ENCODE results near the gene CADM1.

Gene CADM1

DNA sequence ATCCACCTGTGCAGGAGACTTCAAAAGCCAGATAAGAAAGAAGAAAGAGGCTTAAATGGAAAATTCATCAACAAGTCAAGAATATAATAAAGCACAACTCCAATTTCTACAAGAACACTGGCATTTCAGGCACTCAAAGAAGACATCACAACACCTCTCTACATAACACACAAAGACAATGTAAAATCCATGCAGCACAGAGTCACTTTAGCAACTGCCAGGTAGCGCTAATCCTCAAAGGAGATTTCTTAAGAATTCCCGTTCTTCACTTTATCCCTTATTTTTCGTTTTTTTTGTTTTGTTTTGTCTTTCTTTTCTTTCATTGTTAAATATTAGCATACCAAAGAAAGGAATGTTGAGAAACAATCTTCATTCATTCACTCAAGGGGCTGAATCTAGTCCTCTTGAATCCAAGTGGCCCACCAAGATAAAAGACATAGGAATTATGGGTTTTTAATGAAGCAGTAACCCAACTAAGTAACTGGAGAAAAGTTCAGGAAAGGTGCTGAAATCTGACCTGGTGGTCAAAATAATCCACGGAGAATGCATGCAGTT, 95.0 kb downstream of the CADM1 start:
- Histone ChIP-seq H3K4me1 (ENCODE audit: control insufficient read depth, insufficient read depth, low read length) (peaks cover 18% of the 10 kb centered on the region), H3K27me3 (ENCODE audit: control insufficient read depth, insufficient read depth, low read length) (no peaks in the 10 kb centered on the region), H3K9me3 (ENCODE audit: control insufficient read depth, insufficient read depth, low read length) (no peaks in the 10 kb centered on the region), H3K9ac (ENCODE audit: low read depth, low read length) (no peak overlapping the region), H3K4me3 (ENCODE audit: low read depth, low read length) (no peak overlapping the region), H3K36me3 (ENCODE audit: control insufficient read depth, insufficient read depth, low read length) (no peaks in the 10 kb centered on the region)

DNA sequence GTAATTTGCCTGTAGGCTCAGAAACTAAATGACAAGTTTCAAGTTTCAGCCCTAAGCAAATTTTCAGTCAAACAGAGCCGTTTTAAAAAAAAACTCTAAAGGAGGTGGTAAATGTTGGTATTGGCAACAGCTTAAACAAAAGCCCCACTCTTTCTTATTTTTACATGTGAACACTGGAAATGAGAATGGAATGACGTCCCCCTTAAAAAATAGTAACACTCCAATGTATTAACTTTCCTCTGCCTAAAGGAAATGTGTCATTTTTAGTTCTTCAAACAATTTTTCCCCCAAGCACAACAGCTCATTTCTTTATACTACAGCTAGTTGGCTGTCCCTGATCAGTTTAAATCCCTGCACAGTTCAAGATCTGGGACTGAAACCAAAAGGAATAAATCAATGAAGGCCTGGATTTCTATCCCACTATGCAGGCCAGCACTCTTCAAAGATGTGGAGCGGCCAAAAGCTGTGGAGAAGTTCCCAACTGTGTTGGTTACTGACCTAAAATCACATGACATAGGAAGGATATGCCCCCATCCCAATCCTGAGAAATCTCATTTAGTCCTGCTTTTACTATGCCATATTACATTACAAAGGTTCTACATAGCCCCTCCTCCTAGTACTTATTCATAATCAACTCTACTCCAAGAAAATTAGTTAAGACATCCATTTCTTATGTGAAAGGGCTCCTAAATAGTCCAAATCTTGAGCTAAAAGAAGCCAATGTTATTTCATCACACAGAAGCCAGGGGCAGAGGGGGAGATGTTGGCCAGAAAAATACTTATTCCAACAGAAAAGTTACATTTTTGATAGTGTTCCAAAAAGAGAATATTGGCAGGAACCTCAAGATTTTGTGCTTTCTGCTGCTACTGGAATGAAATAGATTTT, 95.9 kb downstream of the CADM1 start:
- Histone ChIP-seq H3K9me3 (ENCODE audit: control insufficient read depth, insufficient read depth, low read length) (no peaks in the 10 kb centered on the region), H3K36me3 (ENCODE audit: control insufficient read depth, insufficient read depth, low read length) (no peaks in the 10 kb centered on the region), H3K9ac (ENCODE audit: low read depth, low read length) (no peak overlapping the region), H3K27me3 (ENCODE audit: control insufficient read depth, insufficient read depth, low read length) (no peaks in the 10 kb centered on the region), H3K4me1 (ENCODE audit: control insufficient read depth, insufficient read depth, low read length) (peaks cover 18% of the 10 kb centered on the region), H3K4me3 (ENCODE audit: low read depth, low read length) (no peak overlapping the region)

DNA sequence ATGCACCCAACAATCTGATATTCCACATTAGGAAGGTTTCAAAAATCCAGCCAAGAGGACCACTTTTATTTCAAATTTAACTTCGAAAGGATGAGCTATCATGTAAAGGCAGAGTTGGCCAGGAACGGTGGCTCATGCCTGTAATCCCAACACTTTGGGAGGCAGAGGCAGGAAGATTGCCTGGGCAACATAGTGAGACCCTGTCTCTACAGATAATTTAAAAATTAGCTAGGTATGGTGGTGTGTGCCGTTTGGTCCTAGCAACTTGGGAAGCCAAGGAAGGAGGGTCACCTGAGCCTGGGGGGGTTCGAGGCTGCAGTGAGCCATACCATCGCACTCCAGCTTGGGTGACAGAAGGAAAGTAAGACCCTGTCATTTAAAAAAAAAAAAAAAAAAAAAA, 96.7 kb downstream of the CADM1 start:
- Histone ChIP-seq H3K9ac (ENCODE audit: low read depth, low read length) (no peak overlapping the region), H3K4me3 (ENCODE audit: low read depth, low read length) (no peak overlapping the region), H3K27me3 (ENCODE audit: control insufficient read depth, insufficient read depth, low read length) (no peaks in the 10 kb centered on the region), H3K9me3 (ENCODE audit: control insufficient read depth, insufficient read depth, low read length) (no peaks in the 10 kb centered on the region), H3K36me3 (ENCODE audit: control insufficient read depth, insufficient read depth, low read length) (no peaks in the 10 kb centered on the region), H3K4me1 (ENCODE audit: control insufficient read depth, insufficient read depth, low read length) (peaks cover 18% of the 10 kb centered on the region)

DNA sequence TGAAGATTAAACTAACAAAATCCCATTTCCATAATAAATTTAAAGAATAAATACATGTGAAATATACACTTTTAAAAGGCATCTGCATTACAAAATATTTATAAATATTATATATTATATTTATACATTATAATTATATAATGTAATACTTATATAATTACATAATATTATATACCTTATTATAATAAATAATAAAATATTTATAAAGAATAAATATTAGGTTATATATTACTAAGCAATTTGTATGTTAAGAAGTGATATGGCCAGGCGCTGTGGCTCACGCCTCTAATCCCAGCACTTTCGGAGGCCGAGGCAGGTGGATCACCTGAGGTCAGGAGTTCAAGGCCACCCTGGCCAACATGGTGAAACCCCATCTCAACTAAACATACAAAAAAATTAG, 97.8 kb downstream of the CADM1 start:
- no peak overlapping the region for H3K9ac ChIP-seq (ENCODE audit: low read depth, low read length)
- H3K4me3 ChIP-seq (ENCODE audit: low read depth, low read length): no peak overlapping the region
- H3K27me3 ChIP-seq (ENCODE audit: control insufficient read depth, insufficient read depth, low read length): no peaks in the 10 kb centered on the region
- H3K4me1 ChIP-seq (ENCODE audit: control insufficient read depth, insufficient read depth, low read length): peaks cover 18% of the 10 kb centered on the region
- H3K36me3 ChIP-seq (ENCODE audit: control insufficient read depth, insufficient read depth, low read length): no peaks in the 10 kb centered on the region
- H3K9me3 ChIP-seq (ENCODE audit: control insufficient read depth, insufficient read depth, low read length): no peaks in the 10 kb centered on the region

DNA sequence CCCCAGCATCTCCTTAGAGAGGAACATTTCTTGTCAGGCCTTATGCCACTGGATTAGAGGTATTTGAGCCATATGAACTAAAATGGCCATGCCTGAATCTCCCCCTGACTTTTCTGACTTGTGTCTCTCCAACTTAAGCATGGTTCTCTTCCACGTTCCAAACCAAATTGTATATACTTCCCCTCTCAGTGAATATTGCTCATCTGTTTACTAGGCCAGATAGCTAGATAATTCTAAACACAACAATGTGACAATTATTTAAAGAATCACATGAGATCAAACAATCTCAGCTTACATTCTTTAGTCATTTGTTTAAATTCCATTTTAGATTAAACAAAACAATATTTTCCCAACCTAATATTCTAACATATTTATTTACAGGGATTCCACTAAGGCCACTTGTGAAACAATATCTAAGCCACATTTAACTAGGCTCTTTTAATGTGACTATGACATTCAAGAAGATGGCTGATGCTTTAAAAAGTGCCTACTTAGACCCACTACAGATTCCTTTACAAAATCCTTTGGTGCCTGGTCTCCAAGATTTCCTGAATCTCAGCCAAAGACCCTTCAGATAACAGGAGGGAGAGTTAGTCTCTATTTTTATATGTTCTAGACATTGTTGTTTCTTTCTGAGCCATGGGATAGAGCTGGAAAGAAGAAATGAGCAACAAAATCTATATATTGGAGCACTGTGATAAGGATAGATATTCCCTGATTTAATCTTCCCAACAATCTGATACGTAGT, 105.7 kb downstream of the CADM1 start:
- Histone ChIP-seq H3K36me3 (ENCODE audit: control insufficient read depth, insufficient read depth, low read length) (no peaks in the 10 kb centered on the region), H3K4me1 (ENCODE audit: control insufficient read depth, insufficient read depth, low read length) (no peaks in the 10 kb centered on the region), H3K9ac (ENCODE audit: low read depth, low read length) (no peak overlapping the region), H3K4me3 (ENCODE audit: low read depth, low read length) (no peak overlapping the region), H3K9me3 (ENCODE audit: control insufficient read depth, insufficient read depth, low read length) (no peaks in the 10 kb centered on the region), H3K27me3 (ENCODE audit: control insufficient read depth, insufficient read depth, low read length) (peaks cover 44% of the 10 kb centered on the region)

DNA sequence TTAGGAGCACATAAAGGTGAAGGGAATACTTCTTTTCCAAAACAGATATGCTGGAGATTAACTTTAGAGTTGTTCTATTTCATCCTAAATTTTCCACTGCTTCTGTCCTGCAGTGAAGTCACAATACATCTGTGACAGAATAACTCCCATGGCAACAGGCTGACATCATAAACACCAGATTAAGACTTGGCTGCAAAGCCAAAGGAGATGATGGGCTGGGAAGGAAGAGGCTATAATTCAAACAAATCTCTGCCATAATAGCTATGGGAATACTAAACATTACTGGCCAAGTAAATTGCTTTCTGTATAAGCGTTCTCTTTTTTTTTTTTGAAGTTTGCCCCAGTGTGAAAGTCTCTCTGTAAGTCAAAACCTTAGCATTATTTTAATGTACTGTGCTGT, 107.7 kb downstream of the CADM1 start:
- no peaks in the 10 kb centered on the region for H3K36me3 ChIP-seq (ENCODE audit: control insufficient read depth, insufficient read depth, low read length)
- peaks cover 64% of the 10 kb centered on the region for H3K27me3 ChIP-seq (ENCODE audit: control insufficient read depth, insufficient read depth, low read length)
- no peaks in the 10 kb centered on the region for H3K9me3 ChIP-seq (ENCODE audit: control insufficient read depth, insufficient read depth, low read length)
- H3K4me3 ChIP-seq (ENCODE audit: low read depth, low read length): no peak overlapping the region
- no peak overlapping the region for H3K9ac ChIP-seq (ENCODE audit: low read depth, low read length)
- H3K4me1 ChIP-seq (ENCODE audit: control insufficient read depth, insufficient read depth, low read length): peaks cover 5% of the 10 kb centered on the region

DNA sequence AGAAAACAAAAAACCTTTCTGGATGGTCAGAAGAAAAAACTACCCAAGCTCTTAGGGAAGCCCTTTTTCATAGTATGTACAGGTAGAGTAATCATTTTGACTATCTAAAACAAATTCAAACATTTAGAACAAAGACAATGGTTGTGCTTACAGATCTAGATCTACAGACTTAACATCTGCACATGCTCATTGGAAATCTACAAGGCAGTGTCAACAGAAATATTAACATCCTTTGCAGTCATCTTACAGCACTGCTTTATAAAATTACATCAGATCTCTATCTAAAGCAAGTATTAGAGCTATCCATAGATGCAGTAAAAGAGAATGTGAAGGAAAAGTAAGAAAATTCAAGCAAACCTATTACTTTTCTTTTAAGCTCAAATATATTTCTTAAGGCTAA, 110.3 kb downstream of the CADM1 start:
- Histone ChIP-seq H3K36me3 (ENCODE audit: control insufficient read depth, insufficient read depth, low read length) (no peaks in the 10 kb centered on the region), H3K4me1 (ENCODE audit: control insufficient read depth, insufficient read depth, low read length) (peaks cover 18% of the 10 kb centered on the region), H3K9me3 (ENCODE audit: control insufficient read depth, insufficient read depth, low read length) (no peaks in the 10 kb centered on the region), H3K27me3 (ENCODE audit: control insufficient read depth, insufficient read depth, low read length) (peaks cover 83% of the 10 kb centered on the region), H3K9ac (ENCODE audit: low read depth, low read length) (no peak overlapping the region), H3K4me3 (ENCODE audit: low read depth, low read length) (no peak overlapping the region)

DNA sequence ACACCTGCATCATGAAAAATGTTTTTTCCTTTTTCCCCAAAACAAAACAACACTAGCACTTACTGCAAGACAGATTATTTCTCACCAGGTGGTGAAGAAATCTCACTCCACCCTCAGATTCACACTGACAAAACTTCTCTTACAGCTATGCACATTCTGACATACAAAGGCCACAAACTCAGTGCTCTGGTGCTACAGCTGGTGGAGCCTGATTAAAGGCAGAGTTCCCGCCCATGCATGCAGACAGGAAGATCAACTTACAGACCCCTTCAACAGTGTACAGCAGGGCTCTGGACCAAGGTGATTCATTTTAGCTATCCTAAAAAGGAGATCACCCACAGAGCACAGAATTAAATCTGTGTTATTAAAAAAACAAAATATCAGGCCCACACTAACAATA, 112.6 kb downstream of the CADM1 start:
- Histone ChIP-seq H3K27me3 (ENCODE audit: control insufficient read depth, insufficient read depth, low read length) (peaks cover 93% of the 10 kb centered on the region), H3K4me1 (ENCODE audit: control insufficient read depth, insufficient read depth, low read length) (peaks cover 18% of the 10 kb centered on the region), H3K4me3 (ENCODE audit: low read depth, low read length) (no peak overlapping the region), H3K36me3 (ENCODE audit: control insufficient read depth, insufficient read depth, low read length) (no peaks in the 10 kb centered on the region), H3K9me3 (ENCODE audit: control insufficient read depth, insufficient read depth, low read length) (no peaks in the 10 kb centered on the region), H3K9ac (ENCODE audit: low read depth, low read length) (no peak overlapping the region)

DNA sequence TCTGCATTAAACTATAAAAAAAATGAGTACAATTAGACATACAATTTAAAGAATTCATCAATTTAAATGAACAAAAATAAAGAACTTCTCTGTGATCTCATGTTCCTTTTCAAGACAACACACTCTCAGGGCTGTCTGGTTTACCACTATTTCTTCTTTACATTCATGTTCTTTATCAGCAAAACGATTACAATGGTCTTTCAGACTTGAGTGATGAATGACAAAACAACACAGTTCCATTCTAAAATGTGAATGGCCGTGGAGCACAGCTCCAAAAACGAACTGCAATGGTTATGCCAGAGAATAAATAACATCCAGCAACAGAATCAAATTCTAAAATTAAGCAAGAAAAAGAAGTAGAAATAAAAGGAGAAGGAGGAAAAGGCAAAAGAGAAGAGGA, 113.1 kb downstream of the CADM1 start:
- no peaks in the 10 kb centered on the region for H3K9me3 ChIP-seq (ENCODE audit: control insufficient read depth, insufficient read depth, low read length)
- no peak overlapping the region for H3K4me3 ChIP-seq (ENCODE audit: low read depth, low read length)

DNA sequence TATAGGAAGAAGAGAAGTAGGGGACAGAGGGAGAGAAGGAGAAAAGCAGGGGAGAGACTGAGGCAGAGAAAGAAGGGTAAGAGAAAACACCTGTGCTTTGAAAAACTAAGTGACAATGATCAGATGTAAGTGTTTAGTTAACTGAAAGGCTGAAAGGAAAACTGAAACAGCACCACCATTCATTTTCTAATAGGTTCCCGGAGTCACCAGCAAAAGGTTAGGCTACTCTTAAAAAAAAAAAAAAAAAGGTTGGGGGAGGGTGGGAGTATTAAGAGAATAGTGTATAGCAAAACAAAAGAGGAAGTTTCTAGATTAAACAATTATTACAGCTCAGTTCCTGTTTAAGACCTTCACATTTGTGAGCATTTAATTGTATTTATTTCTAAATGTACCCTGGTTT, 113.8 kb downstream of the CADM1 start:
- Histone ChIP-seq H3K9ac (ENCODE audit: low read depth, low read length) (no peak overlapping the region), H3K9me3 (ENCODE audit: control insufficient read depth, insufficient read depth, low read length) (no peaks in the 10 kb centered on the region), H3K27me3 (ENCODE audit: control insufficient read depth, insufficient read depth, low read length) (peaks cover 97% of the 10 kb centered on the region), H3K4me3 (ENCODE audit: low read depth, low read length) (no peak overlapping the region), H3K4me1 (ENCODE audit: control insufficient read depth, insufficient read depth, low read length) (peaks cover 18% of the 10 kb centered on the region), H3K36me3 (ENCODE audit: control insufficient read depth, insufficient read depth, low read length) (no peaks in the 10 kb centered on the region)

More for the DNA sequence above, 113.1 kb downstream of the CADM1 start:
- Histone ChIP-seq H3K9ac (ENCODE audit: low read depth, low read length) (no peak overlapping the region), H3K4me1 (ENCODE audit: control insufficient read depth, insufficient read depth, low read length) (peaks cover 18% of the 10 kb centered on the region), H3K36me3 (ENCODE audit: control insufficient read depth, insufficient read depth, low read length) (no peaks in the 10 kb centered on the region), H3K27me3 (ENCODE audit: control insufficient read depth, insufficient read depth, low read length) (peaks cover 95% of the 10 kb centered on the region)

DNA sequence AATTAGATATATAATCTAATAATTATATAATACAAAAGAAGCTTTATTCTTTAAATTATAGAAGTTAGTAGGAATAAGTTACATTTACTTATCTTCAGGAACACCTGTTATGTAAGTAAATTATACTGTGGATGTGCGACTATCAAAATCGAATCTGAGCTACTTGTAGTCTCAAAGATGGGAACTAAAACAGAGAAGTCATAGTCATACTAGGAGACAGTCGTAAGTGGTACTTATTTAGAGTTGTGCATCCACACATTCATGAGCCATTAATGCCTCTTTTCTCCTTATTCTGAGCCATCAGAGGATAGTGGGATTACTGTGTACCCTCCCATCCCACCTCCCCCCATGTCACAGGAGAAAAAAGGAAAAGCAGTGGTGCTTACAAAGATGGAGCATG, 114.4 kb downstream of the CADM1 start:
- Histone ChIP-seq H3K36me3 (ENCODE audit: control insufficient read depth, insufficient read depth, low read length) (no peaks in the 10 kb centered on the region), H3K9me3 (ENCODE audit: control insufficient read depth, insufficient read depth, low read length) (no peaks in the 10 kb centered on the region), H3K4me1 (ENCODE audit: control insufficient read depth, insufficient read depth, low read length) (peaks cover 18% of the 10 kb centered on the region), H3K27me3 (ENCODE audit: control insufficient read depth, insufficient read depth, low read length) (peaks cover 97% of the 10 kb centered on the region), H3K9ac (ENCODE audit: low read depth, low read length) (no peak overlapping the region), H3K4me3 (ENCODE audit: low read depth, low read length) (no peak overlapping the region)

DNA sequence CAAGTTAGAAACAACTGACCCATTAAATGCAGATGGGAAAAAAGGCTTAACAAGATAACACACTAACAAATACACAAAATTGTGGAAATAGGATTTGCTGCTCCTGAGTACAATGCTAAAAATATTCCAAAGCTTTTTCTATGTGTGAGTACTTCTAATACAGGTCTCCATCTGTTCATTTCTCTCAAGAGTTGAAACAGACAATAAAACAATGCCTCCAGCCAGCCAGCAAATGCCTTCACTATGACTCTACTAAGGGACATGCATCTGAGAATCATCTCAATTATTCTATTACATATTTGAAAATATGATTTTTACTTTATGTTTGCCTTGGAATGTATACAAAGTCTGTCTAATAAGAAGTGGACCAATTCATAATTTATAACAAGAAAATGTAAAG, 119.0 kb downstream of the CADM1 start:
- Histone ChIP-seq H3K9me3 (ENCODE audit: control insufficient read depth, insufficient read depth, low read length) (no peaks in the 10 kb centered on the region), H3K9ac (ENCODE audit: low read depth, low read length) (no peak overlapping the region), H3K4me3 (ENCODE audit: low read depth, low read length) (no peak overlapping the region), H3K36me3 (ENCODE audit: control insufficient read depth, insufficient read depth, low read length) (no peaks in the 10 kb centered on the region), H3K27me3 (ENCODE audit: control insufficient read depth, insufficient read depth, low read length) (peaks cover 69% of the 10 kb centered on the region), H3K4me1 (ENCODE audit: control insufficient read depth, insufficient read depth, low read length) (peaks cover 10% of the 10 kb centered on the region)
